ENCODE results near the gene SERAC1. TPM values are rescaled to one million over a fixed set of nuclear protein-coding genes. Genes with fewer than 3 reads are reported as not detected.

SERAC1 gene
- polyA plus RNA-seq, 1 of the 3 experiments (the other 2 are of a cell fraction) = 5.6 TPM

- Histone ChIP-seq H3K4me2 (no peak overlapping the region), H3K36me3 (replicated peaks in 1 of 2; ENCODE audit: control insufficient read depth in 1 of 2, insufficient read depth in 2 of 2, low read length in 1 of 2) (peaks cover 26 to 95% of the 10 kb centered on the region in 2 experiments), H3K4me1 (ENCODE audit: control insufficient read depth in 1 of 2, insufficient read depth in 2 of 2, low read depth in 1 of 2, low read length in 1 of 2) (peaks cover 0 to 2% of the 10 kb centered on the region in 2 experiments; a peak in 1 of 4 replicates), H3K27ac (ENCODE audit: low read depth in 2 of 2, low read length in 1 of 2) (no peak overlapping the region), H3K27me3 (ENCODE audit: insufficient read depth) (no peaks in the 10 kb centered on the region), H3K9me2 (no peaks in the 10 kb centered on the region), H3K9me3 (no peaks in the 10 kb centered on the region), H2AFZ (ENCODE audit: low read depth) (no peak overlapping the region), H3K79me2 (ENCODE audit: insufficient read depth) (no peaks in the 10 kb centered on the region), H3K9ac (no peak overlapping the region), H4K20me1 (ENCODE audit: insufficient read depth) (no peaks in the 10 kb centered on the region), H3K4me3 (ENCODE audit: low read depth in 2 of 2, low read length in 1 of 2) (no peak overlapping the region), H3F3A (replicated peaks; ENCODE audit: insufficient read depth) (peaks cover 19% of the 10 kb centered on the region)
- DNase-seq = no peak
- TF ChIP-seq USF2 (IDR thresholded peaks at IDR 0.05; ENCODE audit: borderline replicate concordance, low read depth, low read length) (no peak), MAX (IDR thresholded peaks at IDR 0.05; ENCODE audit: low read depth) (no peak)
- WGBS (ENCODE audit: low lambda C conversion rate) = 96% methylated on average over 6 of the region's 6 CpGs
- POLR2A ChIA-PET = no interaction called here
- CTCF ChIA-PET = no interaction called here
These were observed 73.0 kb downstream of the SERAC1 start for GRCh38 chr6:158095031-158095430.

GRCh38 chr6:158092806-158093205 is 75.3 kb downstream of the SERAC1 start:
- H3K27me3 ChIP-seq (ENCODE audit: insufficient read depth) = no peaks in the 10 kb centered on the region
- ChIA-PET CTCF (no interaction called here), POLR2A (no interaction called here)
- no peaks in the 10 kb centered on the region for H3K9me2 ChIP-seq
- no peak overlapping the region for H3K27ac ChIP-seq (ENCODE audit: low read depth in 2 of 2, low read length in 1 of 2)
- H4K20me1 ChIP-seq (ENCODE audit: insufficient read depth) = no peaks in the 10 kb centered on the region
- 96% methylated on average over 9 of the region's 9 CpGs for WGBS (ENCODE audit: low lambda C conversion rate)
- H3F3A ChIP-seq (replicated peaks; ENCODE audit: insufficient read depth) = peaks cover 4% of the 10 kb centered on the region
- H3K4me3 ChIP-seq (ENCODE audit: low read depth in 2 of 2, low read length in 1 of 2) = no peak overlapping the region
- peaks cover 0 to 2% of the 10 kb centered on the region in 2 experiments; a peak in 1 of 4 replicates for H3K4me1 ChIP-seq (ENCODE audit: control insufficient read depth in 1 of 2, insufficient read depth in 2 of 2, low read depth in 1 of 2, low read length in 1 of 2)
- H3K79me2 ChIP-seq (ENCODE audit: insufficient read depth) = no peaks in the 10 kb centered on the region
- H3K36me3 ChIP-seq (replicated peaks in 1 of 2; ENCODE audit: control insufficient read depth in 1 of 2, insufficient read depth in 2 of 2, low read length in 1 of 2) = peaks cover 30 to 91% of the 10 kb centered on the region in 2 experiments
- H3K9me3 ChIP-seq = no peaks in the 10 kb centered on the region
- H3K4me2 ChIP-seq = no peak overlapping the region
- H2AFZ ChIP-seq (ENCODE audit: low read depth) = no peak overlapping the region
- no peak for DNase-seq
- no peak overlapping the region for H3K9ac ChIP-seq
- TF ChIP-seq MEF2A (IDR thresholded peaks at IDR 0.05; ENCODE audit: borderline replicate concordance, low read depth) (no peak), USF2 (IDR thresholded peaks at IDR 0.05; ENCODE audit: borderline replicate concordance, low read depth, low read length) (no peak), GATA2 (CRISPR knock-in tag; IDR thresholded peaks at IDR 0.05) (no peak), YY1 (IDR thresholded peaks at IDR 0.05; ENCODE audit: low read depth) (no peak), FOSL2 (IDR thresholded peaks at IDR 0.05; ENCODE audit: borderline replicate concordance, low read depth) (no peak), CHD2 (IDR thresholded peaks at IDR 0.05; ENCODE audit: low read length, partially characterized antibody) (no peak), NFIC (IDR thresholded peaks at IDR 0.05; ENCODE audit: borderline replicate concordance) (no peak), POLR2AphosphoS5 (IDR thresholded peaks at IDR 0.05; ENCODE audit: low read depth, low read length) (no peak), GABPA (IDR thresholded peaks at IDR 0.05; ENCODE audit: low read depth) (no peak), ZBTB33 (IDR thresholded peaks at IDR 0.05; ENCODE audit: borderline replicate concordance, low read depth) (no peak)

Data from SK-N-SH (cell line).